Stimulated activated CD8-positive, alpha-beta memory T cell treated with anti-CD3 and anti-CD28 coated beads, Interleukin-2, amount 100 ng/mL, for 48 hours (primary cell): ENCODE measurements around the gene PCNX2.

Experiments
- DNase-seq, 2 donors: peaks; one replicate each; pipeline ENCODE4 v3.0.0-alpha.2; 2020; ENCODE audit warnings: low read depth in 2 of 2

PCNX2 gene

DNA sequence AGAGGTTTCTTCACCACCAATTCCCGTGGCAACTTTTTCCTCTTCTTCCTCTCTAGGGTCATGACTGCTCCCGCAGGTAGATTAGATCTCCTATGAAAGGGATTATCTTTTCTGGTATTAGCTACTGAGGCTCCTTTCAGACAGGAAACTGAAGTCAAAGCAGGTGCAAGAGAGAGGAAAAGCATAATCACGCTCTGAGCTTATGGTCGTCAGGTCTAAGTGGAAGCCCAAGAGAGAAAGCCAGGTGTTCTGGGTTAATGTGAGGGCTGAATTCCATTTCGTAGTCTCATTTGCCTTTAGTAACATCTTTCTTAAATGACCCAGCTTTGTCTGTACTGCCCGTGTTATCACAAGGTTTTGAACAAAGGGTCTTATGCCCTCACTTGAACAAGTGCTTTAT is 23.7 kb upstream of the PCNX2 start:
- DNase-seq = no peak

DNA sequence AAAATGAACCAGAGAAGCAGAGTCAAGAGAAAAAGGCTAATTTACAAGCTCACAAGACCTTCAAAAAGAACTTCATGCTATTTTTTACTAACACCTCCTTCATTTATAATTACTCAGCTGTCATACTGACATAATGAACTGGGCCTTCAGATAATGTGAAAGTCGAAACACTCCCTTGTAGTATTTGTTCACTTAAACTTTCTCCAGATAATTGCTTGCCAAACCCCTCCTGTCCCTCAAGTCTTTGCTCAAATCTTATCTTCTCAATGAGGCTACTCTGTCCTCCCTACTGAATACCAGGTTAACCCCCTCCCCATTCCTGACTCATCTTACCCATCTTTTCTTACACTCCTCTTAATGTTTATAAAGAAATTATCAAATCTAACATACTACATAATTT is 20.9 kb upstream of the PCNX2 start:
- DNase-seq = no peak

GRCh38 chr1:233315718-233316301 is 20.3 kb upstream of the PCNX2 start:
- DNase-seq = no peak

DNA sequence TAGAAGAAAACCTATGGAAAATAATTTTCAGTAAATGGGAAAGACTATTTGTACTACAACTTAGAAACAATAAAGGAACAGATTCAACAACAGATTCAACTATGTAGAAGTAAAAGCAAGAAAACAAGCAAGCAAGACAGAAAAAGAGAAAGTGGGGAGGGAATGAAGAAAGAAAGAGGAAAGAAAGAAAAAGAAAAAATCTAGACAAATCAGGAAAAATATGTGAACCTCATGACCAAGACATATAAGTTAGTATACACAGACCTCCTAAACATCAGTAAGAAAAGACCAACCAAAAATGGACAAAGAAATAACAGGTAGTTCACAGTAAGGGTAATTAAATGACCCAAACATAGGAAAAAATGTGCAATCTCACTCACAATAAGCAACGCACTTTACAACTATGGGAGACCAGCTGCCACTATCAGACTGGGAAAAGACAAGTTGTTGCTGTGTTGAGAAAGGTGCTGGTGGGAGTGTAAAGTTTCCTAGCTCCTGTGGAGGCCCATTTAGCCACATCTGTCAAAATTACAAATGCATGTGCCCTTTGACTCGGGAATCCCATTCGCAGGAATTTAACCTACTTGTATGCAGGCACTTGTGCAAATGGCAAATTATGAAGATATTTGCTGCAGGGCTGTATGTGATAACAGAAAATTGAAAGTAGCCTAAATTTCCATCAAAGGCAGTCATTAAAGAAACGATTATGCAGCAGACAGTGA is 18.1 kb upstream of the PCNX2 start:
- no peak for DNase-seq

DNA sequence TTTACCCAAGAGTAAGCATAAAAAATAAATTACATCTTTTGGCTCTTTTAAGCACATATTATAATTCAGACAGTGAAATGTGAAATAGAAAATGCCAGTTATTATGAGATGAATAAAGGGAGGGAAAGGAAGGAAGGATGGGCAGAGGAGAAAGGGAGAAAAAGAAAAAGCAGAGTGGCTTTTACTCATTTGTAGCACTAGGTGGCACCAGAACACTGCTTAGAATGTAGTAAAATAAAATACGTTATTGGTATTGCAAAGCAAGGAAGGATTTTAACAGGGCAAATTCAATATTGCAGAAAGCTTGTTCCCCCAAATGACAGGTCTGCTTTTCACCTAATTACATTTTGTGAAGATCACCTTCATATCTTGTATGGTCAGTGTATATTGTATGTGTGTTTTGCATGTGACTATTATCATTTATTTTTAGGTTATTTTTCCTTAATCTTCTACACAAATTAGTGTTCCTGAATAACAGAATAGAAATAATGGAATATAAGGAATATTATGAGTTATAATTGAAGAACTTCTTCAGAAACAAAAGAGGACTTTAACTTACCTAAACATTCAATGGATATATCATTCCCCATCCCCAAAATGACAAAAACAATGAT is 9.1 kb upstream of the PCNX2 start:
- no peak for DNase-seq

GRCh38 chr1:233300326-233300725 is 4.8 kb upstream of the PCNX2 start:
- DNase-seq = no peak

GRCh38 chr1:233299450-233299849 is 3.9 kb upstream of the PCNX2 start:
- no peak for DNase-seq

DNA sequence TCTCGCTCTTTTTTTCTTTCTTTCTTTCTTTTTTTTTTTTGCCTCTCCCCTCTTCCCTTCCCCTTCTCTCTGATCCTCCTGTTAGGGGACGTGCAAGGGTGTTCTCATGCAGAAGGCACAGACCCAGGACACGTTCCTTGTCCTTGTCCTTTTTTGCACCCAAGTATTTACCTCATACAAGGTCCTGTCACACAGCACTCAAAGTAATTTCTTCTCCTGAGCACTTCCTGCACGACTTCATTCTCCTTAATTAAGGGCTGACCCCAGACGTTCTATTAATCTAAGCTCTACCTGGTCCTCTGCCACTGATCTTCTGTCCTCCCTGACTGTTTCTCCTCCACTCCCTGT is 424 bp upstream of the PCNX2 start:
- DNase-seq = no peak

DNA sequence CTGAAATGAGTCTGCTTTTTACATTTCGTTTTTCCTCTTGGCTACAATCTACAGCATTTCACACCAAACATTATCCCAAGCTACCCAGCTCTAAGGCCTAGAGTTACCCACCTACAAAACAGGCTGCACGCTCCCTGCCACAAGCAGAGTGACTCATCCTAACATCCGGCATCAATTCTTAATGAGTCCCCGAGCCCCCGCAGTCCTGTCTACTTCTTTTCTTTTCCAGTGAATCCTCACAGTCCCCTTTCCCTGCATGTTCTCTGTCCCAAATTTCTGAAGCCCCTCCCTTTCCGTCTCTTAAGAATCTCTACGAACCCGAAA is 650 bp downstream of the PCNX2 start:
- DNase-seq = no peak

- DNase-seq = no peak
Measured at GRCh38 chr1:233293556-233294446, 1.7 kb downstream of the PCNX2 start.

- DNase-seq = no peak
Measured at GRCh38 chr1:233290396-233291034, 5.0 kb downstream of the PCNX2 start.

DNA sequence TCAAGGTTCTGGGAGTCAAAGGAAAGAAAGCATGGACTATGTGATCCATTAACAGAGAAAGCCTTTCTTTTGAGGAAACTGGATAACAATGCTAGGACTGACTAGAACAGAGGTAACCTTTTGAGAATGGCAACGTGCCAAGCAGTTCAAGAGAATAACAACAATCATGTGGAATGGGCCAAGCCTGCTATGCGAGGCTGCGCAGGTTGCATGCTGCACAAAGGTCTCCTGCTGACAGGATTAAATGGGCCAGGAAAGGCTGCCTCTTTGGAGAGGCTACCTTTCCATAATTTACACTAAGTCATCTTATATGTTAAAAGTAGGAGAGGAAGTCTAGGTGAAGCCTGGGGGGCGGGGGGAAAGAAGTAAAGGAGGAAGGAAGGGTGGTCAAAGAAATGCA is 5.8 kb downstream of the PCNX2 start:
- no peak for DNase-seq

GRCh38 chr1:233282582-233282886 is 13.0 kb downstream of the PCNX2 start:
- DNase-seq = no peak

DNA sequence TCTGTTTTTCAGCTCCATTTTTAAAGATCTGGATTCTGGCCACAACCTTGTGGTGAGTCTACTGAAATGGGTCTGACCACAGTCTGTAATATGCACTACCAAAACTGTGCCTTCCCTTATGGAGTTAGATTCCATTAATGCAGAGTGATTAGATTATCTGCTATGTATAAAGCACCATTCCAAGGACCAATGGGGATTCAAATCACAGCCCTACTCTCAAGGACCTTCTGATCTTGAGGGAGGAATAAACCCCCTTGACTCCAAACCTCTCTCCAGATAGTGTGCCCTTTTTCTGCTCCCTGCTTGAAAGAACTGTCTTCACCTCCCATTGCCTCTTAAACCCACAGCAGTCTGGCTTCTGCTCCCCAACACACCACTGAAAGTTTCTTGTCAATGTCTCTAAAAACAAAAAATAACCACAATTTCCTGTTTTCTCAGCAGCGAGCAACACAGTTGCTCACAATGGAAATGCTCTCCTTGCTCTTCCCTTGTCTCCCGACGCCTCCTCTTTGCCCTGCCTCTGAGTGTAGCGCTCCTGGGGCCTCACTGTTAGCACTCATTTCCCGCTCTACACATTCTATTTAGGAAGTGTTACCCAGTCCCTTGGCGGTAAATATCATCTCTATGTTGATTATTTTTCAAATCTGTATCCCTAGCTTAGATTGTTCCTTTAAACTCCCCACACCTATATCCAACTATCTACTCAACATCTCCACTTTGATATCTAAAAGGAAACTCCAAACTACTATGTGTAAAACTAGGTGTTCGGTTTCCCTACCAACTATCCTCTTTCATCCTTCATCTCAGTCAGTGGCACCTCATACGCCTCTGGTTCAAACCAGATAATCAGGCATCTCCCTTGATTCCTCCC is 13.6 kb downstream of the PCNX2 start:
- no peak for DNase-seq

- DNase-seq = no peak
Measured at GRCh38 chr1:233279971-233280370, 15.6 kb downstream of the PCNX2 start.

DNA sequence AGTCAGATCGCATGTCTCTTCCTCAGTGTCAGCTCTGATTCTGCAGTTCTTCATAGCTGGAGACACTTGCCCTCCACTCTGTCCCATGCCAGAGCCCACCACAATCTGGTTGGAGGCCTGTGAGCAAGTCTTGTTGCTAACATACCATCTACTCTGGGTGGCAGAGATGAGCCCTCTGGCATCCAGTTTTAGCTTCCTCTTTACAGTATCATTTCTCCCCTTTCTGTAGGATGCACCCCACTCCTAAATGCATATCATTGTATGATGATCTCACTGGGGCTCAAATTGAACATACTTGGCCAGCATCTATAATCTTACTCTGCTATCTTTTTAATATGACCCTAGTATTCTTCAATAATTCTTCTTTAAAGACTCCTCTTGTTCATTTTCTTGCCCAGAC is 16.9 kb downstream of the PCNX2 start:
- no peak for DNase-seq

DNA sequence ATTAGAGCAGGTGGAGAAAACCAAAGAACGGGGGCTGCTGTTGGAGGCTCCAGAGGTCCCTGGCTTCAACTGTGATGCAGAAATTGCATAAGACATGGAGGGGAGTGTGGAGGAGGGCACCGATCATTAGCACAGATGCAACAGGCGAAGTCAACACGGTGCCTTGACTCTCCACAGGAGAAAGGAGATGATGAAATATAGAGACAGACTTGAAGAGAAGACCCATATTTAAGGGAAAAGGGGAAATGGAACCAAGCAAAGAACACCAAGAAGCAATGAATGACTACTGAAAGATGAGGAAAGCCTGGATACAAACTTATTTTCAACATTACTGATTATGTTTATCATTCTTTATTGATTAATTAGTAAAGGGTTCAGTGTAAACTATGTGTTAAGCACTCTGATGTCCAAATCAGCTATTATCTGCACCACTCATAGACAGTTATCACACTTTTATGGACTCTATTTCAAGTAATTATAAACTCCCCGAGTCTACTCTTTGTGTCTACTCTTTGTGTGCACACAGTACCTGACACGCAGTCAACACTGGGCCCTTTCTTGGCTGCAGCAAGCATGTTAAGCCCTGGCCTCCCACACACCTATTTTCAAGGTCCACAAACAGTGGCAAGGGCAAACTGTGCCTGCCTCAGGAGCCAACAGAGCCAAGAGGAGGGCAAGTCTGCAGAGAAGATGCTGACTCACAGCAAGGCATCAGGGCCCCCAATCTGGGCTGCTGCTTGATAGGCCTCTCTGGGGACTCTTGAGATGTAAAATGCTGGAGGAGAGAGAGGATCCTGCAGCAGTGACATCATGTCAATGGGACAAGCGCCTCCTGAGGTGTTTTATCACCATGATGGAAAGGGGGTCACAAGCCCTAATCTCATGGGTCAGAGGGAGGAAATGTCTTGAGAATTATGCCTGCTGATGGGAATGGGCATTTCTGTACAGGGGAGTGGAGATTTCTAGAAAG is 17.6 kb downstream of the PCNX2 start:
- no peak for DNase-seq

GRCh38 chr1:233269656-233270055 is 25.9 kb downstream of the PCNX2 start:
- DNase-seq = no peak

- DNase-seq = no peak
Measured at GRCh38 chr1:233268389-233269022, 27.0 kb downstream of the PCNX2 start.

DNA sequence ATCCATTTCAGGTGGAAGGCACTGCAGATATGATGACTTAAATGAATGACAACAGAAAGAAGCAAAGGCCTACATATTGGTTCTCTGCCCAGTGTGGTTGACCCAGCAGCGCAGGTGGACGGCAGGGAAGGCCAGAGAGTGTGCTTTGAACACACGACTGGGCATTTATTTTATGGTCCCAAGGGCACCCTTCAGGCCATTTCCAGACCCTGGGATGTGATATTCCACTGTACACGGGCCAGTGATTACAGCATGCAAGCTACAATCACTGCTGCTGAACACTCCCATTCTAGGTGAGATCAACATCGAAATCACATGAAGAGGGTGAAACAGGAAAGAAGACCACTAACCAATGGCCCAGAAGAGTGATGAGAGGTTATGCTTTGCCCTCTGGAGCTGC is 33.8 kb downstream of the PCNX2 start:
- DNase-seq = no peak
